Testis (tissue), 3 donors: Measurements from ENCODE around the gene AIFM3. TPM values are rescaled to one million over a fixed set of nuclear protein-coding genes. Genes with fewer than 3 reads are reported as not detected.
A peak's percentile ranks its signal among the peaks of the same experiment; 100 is the strongest.

Source experiments
- DNase-seq: peaks from one replicate; pipeline ENCODE4 v3.0.0-alpha.2; 2019
- H3K27ac ChIP-seq, 2 donors: fragments of 200-600 bp; sonication (generic); one replicate each; pipeline ENCODE4 v1.5.1; 2019
- H3K27me3 ChIP-seq: fragments of 200-600 bp; sonication (generic); one replicate; pipeline ENCODE4 v1.5.1; 2019
- H3K36me3 ChIP-seq: fragments of 200-600 bp; sonication (generic); one replicate; pipeline ENCODE4 v1.5.1; 2017; ENCODE audit warnings: low read depth; ENCODE audit errors: missing control alignments
- H3K4me1 ChIP-seq: fragments of 200-600 bp; sonication (generic); one replicate; pipeline ENCODE4 v1.5.1; 2019
- H3K4me3 ChIP-seq, 2 donors: fragments of 200-600 bp; sonication (generic); one replicate each; pipeline ENCODE4 v1.5.1; 2017 to 2019
- H3K9me3 ChIP-seq: fragments of 200-600 bp; sonication (generic); one replicate; pipeline ENCODE4 v1.5.1; 2017
- POLR2A ChIP-seq: fragments of 450-650 bp; IDR thresholded peaks from one replicate; pipeline ENCODE4 v1.6.1; 2017; ENCODE audit warnings: antibody characterized with exemption, mild to moderate bottlenecking, moderate library complexity
- WGBS, 2 donors: methylation state at CpG; one replicate each; pipeline ENCODE4 v1.1.5; 2018; 5-methylcytosine and 5-hydroxymethylcytosine counted together
- intact Hi-C: fragments of 100-400 bp; cut with DNase I; formaldehyde crosslinking; loops from one replicate; pipeline ENCODE4 v1.15.1; 2023; ENCODE audit warnings: low total_unique reads
- polyA plus RNA-seq: library from polyadenylated mRNA; stranded (reverse); fragments of 350-450 nt; fragmentation: Illumina TruSeq; extraction: RNeasy Lipid Tissue Mini Kit (QIAGEN cat#74804); gene quantifications from one replicate; pipeline ENCODE4 v1.2.3, GENCODE V29; 2014; ENCODE audit warnings: low read depth, low replicate concordance; ENCODE audit not compliant: insufficient read depth
- total RNA-seq, 2 donors: library from RNA; depleted of rRNA; stranded (reverse); fragments of >200 nt; gene quantifications; one replicate each; pipeline ENCODE4 v1.2.3, GENCODE V29; 2016
- TF ChIP-seq, protein P1 (sequence below), 3 experiments: fragments of 450-650 bp in 2 of 3; fragments of 200-600 bp in 1 of 3; sonication (generic) in 1 of 3; IDR thresholded peaks; one replicate each; pipeline ENCODE4 v1.5.1; 2016 to 2019; ENCODE audit warnings: antibody characterized with exemption in 3 of 3, mild to moderate bottlenecking in 2 of 3, moderate library complexity in 1 of 3

AIFM3 gene
- total and polyA plus RNA-seq, 3 donors from 2014 or later = 0.88 to 2.9 (median 1.6) TPM

- intact Hi-C loops = no loop called here
- H3K36me3 ChIP-seq = no peaks in the 10 kb centered on the region
Observed at GRCh38 chr22:20988573-20989322, 21.7 kb downstream of the AIFM3 start.

DNA sequence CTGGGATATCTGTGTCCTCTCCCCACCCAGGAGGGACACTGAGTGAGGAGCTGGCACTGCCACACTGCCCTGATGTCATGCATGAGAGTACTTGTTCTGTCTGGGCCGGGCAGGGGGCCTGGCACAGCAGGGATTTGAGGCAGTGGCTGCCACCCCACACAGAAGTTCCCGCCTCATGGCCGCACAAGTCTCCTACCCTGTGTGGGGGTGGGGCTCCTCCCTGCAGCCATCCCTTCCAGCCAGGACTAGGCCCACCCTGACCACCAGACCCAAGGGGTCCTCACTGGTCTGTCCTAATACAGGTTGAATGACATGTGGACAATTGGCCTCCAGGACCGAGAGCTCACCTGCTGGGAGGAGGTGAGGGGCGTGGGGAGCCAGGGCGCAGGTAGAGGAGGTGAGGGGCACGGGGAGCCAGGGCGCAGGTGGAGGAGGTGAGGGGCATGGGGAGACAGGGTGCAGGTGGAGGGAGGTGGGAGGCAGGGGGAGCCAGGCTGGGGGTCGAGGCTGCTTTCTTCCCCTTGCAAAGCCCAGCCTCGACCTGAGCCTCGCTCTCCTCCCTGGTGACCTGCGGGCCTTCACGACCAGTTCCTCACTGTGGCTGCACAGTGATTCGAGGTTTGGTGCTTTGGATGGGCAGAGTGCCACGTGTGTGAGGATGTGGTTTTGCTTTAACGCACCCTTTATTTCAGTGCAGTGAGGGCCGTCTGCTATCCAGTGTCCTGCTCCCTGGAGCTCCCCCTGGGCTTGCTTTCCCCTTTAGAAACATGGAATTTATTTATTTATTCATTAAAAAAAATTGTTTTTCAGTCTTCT is 22.5 kb downstream of the AIFM3 start:
- Histone ChIP-seq H3K4me1 (peaks cover 22% of the 10 kb centered on the region), H3K9me3 (no peaks in the 10 kb centered on the region), H3K4me3 (no peak overlapping the region), H3K27me3 (no peaks in the 10 kb centered on the region), H3K27ac (peak overlapping the region; percentile 50 to 63), H3K36me3 (no peaks in the 10 kb centered on the region)
- TF ChIP-seq, protein P1, sequence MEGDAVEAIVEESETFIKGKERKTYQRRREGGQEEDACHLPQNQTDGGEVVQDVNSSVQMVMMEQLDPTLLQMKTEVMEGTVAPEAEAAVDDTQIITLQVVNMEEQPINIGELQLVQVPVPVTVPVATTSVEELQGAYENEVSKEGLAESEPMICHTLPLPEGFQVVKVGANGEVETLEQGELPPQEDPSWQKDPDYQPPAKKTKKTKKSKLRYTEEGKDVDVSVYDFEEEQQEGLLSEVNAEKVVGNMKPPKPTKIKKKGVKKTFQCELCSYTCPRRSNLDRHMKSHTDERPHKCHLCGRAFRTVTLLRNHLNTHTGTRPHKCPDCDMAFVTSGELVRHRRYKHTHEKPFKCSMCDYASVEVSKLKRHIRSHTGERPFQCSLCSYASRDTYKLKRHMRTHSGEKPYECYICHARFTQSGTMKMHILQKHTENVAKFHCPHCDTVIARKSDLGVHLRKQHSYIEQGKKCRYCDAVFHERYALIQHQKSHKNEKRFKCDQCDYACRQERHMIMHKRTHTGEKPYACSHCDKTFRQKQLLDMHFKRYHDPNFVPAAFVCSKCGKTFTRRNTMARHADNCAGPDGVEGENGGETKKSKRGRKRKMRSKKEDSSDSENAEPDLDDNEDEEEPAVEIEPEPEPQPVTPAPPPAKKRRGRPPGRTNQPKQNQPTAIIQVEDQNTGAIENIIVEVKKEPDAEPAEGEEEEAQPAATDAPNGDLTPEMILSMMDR (IDR thresholded peaks at IDR 0.05) = no peak
- no peak for TF ChIP-seq POLR2A
- intact Hi-C loops = no loop called here
- WGBS, 2 donors = 53 to 69% methylated on average over 14 to 17 of the region's 17 CpGs
- DNase-seq = peak; percentile 41

More at GRCh38 chr22:20988573-20989322, 21.7 kb downstream of the AIFM3 start:
- no peak for DNase-seq
- Histone ChIP-seq H3K4me1 (peaks cover 22% of the 10 kb centered on the region), H3K27me3 (no peaks in the 10 kb centered on the region), H3K9me3 (no peaks in the 10 kb centered on the region), H3K27ac (peak overlapping the region in 1 of 2 donors; percentile 50), H3K4me3 (no peak overlapping the region)
- WGBS, 2 donors = 91 to 96% methylated on average over 10 to 16 of the region's 16 CpGs
- TF ChIP-seq, protein P1 (IDR thresholded peaks at IDR 0.05) = no peak

DNA sequence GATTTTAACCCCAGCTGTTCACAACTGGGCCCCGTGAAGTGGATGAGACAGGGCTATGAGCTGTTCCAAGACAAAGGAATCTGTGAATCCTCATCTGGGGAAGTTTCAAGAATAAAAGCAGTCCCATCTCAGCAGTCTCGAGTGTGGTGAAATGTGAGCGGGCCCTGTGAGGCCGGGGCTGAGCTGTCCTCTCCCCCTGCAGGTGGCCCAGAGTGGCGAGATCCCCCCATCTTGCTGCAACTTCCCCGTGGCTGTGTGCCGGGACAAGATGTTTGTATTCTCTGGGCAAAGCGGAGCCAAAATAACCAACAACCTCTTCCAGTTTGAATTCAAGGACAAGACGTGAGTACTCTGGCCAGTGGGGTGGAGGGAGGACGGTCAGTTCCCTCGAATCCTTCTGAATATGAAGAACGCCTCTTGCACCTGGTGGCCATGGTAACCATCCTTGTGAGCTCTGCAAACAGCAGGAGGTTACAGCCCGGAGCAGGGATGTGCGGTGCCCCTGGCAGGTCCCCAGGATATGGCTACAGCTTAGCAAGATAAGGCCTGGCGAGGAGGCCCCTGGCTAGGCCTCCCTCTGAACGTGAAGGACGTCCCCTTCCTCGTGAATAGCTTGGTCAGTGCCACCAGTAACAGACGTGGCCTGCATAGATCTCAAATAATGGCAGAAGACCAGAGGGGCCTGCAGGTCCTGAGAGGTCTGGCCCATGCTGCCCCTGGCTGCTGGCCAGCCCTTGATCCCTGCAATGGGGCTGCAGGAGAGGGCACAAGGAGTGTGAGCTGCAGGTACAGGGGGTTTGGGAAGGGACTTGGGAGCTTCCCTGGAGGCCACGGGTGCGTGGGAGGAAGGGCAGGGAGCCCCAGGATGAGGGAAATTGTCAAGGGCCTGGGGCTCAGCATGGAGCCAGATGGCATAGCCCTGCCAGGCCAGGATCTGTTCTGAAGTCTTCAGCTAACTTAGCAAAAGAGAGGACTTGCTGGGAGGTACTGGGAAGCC is 23.4 kb downstream of the AIFM3 start:
- 44 to 53% methylated on average over 20 to 21 of the region's 21 CpGs for WGBS, 2 donors
- no peak for TF ChIP-seq POLR2A
- TF ChIP-seq, protein P1 (IDR thresholded peaks at IDR 0.05) = no peak
- Histone ChIP-seq H3K27me3 (no peaks in the 10 kb centered on the region), H3K36me3 (no peaks in the 10 kb centered on the region), H3K4me1 (peaks cover 22% of the 10 kb centered on the region), H3K9me3 (no peaks in the 10 kb centered on the region), H3K27ac (peak overlapping the region; percentile 50 to 63), H3K4me3 (no peak overlapping the region)
- peak; percentile 74 for DNase-seq
- intact Hi-C loops = no loop called here

DNA sequence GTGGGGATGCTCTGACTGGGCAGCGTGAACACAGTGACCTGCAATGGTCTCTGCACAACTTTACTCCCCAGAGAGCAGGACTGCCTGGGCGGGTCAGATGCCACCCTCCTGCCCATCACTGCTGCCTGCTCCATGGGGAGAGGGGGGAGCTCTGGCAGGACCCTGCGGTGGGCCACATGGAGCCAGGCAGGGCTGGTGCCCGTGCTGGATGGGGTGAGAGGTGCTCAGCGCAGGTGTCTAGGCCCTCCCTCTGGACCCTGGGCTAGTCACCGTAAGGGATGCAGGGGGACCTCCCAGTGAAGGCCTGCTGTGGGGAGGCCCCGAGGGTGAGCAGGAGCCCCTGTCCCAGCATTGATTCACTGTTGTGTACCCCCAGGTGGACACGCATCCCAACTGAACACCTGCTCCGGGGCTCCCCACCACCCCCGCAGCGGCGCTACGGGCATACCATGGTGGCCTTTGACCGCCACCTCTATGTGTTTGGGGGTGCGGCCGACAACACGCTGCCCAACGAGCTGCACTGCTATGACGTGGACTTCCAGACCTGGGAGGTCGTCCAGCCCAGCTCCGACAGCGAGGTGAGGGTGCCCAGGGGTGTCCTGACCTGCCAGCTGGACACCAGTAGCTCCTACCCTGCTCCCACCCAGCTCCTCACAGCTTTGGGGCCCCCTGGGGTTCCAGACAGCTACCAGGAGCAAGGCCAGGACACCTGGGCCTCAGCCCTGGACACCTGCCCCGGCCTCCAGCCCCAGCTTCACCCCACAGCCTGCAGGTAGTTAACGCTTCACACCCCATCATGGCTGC is 24.4 kb downstream of the AIFM3 start:
- no peak for DNase-seq
- Histone ChIP-seq H3K36me3 (no peaks in the 10 kb centered on the region), H3K27ac (peak overlapping the region in 1 of 2 donors; percentile 63), H3K4me1 (peaks cover 22% of the 10 kb centered on the region), H3K9me3 (no peaks in the 10 kb centered on the region), H3K4me3 (no peak overlapping the region), H3K27me3 (no peaks in the 10 kb centered on the region)
- intact Hi-C loops = no loop called here
- 70 to 90% methylated on average over 2 to 24 of the region's 24 CpGs for WGBS, 2 donors
- TF ChIP-seq, protein P1 (IDR thresholded peaks at IDR 0.05) = no peak
- no peak for TF ChIP-seq POLR2A
